ENCODE measurements around the gene GALNTL6. TPM values are rescaled to one million over a fixed set of nuclear protein-coding genes. Genes with fewer than 3 reads are reported as not detected.

The GALNTL6 gene
- total RNA-seq, 1 donor from 2014 or later = not detected

DNA sequence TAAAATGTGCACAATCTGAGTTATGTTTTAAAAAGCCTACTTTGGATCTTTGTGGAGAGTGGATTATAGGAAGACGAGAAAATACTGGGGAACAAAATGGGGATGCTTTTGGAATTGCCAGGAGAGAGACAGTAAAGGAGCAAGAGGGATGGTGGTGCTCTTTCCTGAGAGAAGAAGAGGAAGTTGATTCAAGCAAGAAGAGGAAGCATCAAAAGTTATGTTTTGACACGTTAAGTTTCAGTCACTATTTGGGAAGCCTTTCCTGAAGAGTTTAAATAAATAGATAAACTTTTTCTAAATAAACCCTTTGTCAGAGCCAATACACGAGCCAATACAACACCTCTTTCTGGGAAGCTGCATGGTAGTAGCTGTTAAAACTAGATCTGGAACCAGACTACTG, 394.1 kb downstream of the GALNTL6 start:
- DNase-seq (ENCODE audit: low read depth in 2 of 2) = no peak

DNA sequence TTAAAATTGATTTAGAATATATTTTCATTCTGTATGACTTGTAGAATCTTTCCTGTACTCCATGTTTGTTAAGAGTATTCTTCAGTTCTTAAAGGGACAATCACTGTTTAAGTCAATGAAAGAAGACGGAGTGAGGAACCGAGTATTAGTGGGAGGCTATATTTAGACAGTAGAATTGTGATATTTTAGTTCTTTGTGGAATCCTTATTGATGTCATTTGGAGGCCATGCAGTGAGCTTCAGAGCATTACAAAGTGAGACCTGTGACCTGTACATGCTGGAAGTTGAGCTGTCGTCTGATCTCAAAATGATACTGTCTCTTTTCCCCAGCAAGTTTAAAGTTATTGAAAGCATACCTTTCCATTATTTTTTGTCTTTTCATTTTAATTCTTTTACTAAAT, 394.7 kb downstream of the GALNTL6 start:
- no peak for DNase-seq (ENCODE audit: low read depth in 2 of 2)

DNA sequence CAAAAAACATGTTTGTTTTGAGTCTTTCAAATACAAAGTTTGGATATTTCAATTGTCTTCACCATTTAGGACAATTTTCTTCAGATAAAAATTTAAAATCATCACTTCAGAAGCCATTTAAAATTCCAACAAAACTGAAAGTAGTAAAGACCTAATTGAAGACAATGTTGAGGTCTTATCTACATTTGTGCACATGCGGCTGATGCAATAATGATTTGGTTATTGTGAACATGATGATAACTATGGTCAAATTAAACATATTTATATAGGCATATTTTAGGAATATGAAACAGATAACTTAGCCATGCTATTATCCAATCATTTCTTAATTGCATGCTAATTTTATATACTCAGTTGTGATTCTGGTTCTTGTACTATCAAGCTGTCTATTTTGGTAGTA, 407.5 kb downstream of the GALNTL6 start:
- no peak for DNase-seq (ENCODE audit: low read depth in 2 of 2)

DNA sequence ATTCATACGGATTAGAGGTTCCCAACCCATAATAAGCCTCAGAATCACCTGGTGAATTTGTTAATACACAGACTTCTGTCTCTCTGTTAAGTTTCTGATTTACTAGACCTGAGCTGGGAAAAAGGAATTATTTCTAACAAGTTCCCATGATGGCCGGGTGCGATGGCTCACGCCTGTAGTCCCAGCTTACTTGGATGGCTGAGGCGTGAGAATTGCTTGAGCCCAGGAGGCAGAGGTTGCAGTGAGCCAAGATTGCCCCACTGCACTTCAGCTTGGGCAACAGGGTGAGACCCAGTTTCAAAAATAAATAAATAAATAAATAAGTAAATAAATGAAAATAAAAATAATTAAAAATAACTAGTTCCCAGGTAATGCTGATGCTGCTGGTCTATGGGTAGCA, 412.3 kb downstream of the GALNTL6 start:
- DNase-seq (ENCODE audit: low read depth in 2 of 2) = no peak

DNA sequence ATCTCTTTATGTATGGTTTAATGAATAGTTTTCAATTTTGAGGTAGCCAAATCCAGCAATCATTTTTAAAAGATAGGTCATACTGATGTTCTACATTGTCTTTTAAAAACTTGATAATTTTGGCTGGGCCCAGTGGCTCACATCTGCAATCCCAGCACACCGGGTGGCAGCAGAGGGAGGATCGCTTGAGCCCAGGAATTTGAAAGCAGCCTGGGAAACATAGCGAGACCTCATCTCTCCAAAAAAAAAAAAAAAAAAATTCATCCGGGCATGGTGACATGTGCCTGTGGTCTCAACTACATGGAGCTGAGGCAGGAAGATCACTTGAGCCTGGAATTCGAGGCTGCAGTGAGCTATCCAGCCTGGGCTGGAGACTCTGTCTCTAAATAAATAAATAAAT, 419.8 kb downstream of the GALNTL6 start:
- DNase-seq (ENCODE audit: low read depth in 2 of 2) = no peak

DNA sequence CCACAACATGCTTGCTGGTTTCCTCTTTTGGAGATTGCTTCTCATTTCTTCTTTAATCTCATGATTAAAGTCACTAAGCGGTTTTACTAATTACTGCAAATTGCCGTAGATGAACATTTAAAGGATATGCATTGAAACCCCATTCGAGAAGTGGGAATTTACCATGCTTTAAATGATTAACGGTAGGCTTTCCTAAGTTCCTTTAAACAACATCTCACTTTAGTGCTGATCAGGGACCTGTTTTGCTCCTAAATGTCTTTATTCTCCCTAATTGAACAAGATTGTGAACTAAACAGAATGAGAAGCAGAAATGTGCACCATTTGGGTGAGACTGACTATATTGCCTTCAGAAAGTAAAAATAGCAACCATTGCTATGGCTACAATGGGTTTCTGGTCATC, 430.3 kb downstream of the GALNTL6 start:
- no peak for DNase-seq (ENCODE audit: low read depth in 2 of 2)

DNA sequence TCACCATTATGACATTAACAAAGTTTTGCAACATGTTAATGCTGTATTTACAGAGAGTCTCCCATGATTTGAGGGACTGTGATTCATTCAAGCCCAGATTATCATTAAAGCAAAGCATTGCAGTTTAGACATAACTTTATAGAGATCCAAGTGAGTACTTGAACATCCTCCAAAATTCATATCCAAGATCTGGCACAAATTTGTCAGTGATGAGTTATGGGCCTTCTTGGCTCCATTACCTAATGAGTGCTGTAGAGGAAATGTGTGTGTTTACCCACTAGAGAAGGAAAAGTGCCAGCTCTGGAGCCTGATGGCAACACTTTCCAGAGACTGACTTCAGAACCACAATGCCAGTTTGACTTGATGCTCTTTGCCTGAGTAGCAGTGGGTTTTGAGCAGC, 432.3 kb downstream of the GALNTL6 start:
- DNase-seq (ENCODE audit: low read depth in 2 of 2) = no peak

DNA sequence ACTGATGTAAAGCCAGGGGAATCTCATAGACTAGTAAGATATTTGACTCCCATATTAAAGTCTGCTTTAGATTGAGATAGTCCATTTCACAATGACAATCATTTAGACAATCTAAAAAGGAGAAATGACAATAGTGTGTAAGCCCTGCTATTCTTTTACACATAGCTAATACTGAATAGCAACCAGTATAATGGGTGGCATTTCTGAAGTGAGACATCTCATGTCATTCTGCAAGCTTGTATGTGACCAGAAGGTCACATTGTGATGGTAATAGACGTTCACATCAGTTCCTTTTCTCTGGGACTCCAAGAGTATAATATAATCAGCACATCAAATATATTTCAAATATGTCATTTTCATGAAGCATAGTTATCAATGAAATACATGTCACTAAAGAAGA, 440.2 kb downstream of the GALNTL6 start:
- DNase-seq (ENCODE audit: low read depth in 2 of 2) = no peak

DNA sequence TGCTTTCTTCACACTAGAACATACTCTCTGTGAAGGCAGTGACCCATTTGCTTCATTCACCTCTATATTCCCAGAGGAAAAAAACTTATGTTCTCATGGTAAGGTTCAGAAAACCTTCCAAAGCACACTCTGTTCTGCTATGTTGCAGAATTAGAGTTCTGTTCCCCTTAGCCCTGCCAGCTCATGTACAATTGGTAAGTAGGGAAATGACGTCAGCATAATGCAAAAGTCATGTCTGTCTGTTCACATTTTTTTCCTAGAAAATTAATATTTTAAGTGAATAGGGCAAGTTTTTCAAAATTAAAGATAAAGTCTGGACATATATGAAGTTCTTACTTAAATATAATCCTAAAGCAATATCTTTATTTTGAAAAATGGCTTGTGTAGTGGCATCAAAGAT, 443.6 kb downstream of the GALNTL6 start:
- DNase-seq (ENCODE audit: low read depth in 2 of 2) = no peak

DNA sequence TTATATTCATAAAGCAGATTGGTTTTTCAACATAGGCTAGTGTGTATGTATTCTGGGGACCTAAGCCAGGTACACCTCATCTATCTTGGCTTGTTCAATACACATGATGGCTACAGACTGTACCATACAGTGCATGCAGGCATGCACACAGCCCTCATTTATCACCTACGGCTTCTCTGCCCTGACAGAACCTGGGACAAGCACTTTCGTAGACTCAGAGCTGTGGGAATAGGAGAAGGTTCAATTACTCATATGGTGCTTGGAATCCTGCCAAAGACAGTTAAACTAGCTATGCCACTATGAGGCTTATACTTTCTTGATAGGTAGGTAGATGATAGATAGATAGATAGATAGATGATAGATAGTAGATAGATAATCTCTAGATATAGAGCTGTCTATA, 457.2 kb downstream of the GALNTL6 start:
- DNase-seq (ENCODE audit: low read depth in 2 of 2) = no peak

DNA sequence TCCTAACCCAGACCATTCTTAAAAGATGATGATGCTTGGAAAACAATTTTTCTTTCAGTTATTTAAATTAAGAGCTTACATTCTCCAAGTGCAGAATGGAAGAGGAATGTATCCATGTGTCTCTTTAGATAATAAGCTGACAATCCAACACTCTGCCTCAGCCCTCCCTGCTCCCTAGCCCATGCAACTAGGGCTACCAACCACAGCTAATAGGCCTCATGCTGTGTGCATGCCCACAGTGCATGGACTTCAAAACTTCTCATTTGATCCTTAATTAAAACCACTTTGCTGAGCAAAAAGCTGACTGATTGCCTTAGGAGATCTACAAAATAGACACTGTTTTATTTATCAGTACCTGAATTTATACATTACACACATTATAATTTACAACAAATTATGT, 473.9 kb downstream of the GALNTL6 start:
- no peak for DNase-seq (ENCODE audit: low read depth in 2 of 2)

DNA sequence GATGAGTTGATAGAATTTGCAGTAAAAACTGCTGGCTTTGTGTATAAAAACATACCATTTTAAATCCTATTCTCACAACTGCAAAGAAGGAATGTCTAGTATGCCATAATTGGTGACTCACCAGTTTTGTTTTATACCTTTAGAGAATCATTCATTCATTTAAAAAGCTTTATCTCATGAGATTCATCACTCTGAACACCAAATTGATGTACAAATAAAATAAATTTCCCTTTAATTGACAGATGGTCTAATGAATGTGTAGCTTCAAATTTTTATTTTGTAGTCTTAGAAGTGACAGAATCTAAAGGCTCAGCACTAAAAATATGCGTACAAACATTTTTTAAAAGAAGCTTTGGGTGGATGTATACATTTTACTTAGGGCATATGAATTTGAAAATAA, 492.5 kb downstream of the GALNTL6 start:
- DNase-seq (ENCODE audit: low read depth in 2 of 2) = no peak

DNA sequence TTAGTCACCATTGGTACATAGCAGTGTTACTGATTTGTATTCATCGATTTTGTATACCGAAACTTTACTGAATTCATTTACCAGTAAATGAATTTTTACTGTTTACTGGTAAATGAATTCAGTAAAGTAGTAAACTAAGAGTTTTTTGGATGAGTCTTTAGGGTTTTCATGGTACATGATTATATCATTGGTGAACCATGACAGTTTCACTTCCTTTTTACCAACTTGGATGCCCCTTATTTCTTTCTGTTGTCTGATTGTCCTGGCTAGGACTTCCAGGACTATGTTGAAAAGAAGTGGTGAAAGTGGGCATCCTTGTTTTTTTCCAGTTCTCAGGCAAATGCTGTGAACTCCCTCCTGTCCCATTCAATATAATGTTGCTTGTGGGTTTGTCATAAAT, 494.9 kb downstream of the GALNTL6 start:
- no peak for DNase-seq (ENCODE audit: low read depth in 2 of 2)

DNA sequence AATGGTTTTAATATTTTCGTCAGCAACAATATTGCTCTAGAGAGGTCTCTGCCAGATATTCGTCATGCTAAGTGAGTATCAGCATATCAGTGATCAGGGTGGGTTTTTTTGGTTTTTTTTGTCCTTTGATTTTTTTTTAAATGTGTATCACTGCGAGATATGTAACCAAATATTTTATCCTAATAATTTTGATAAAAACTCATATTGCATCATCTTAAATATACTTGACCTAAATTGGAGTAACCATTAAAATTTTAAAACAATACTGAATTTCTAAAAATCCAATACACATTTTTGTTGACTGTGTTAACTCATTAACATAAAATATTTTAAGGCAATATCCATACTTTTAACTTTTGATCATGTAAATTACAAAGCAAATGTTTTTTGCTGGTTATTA, 498.5 kb downstream of the GALNTL6 start:
- no peak for DNase-seq (ENCODE audit: low read depth in 2 of 2)

DNA sequence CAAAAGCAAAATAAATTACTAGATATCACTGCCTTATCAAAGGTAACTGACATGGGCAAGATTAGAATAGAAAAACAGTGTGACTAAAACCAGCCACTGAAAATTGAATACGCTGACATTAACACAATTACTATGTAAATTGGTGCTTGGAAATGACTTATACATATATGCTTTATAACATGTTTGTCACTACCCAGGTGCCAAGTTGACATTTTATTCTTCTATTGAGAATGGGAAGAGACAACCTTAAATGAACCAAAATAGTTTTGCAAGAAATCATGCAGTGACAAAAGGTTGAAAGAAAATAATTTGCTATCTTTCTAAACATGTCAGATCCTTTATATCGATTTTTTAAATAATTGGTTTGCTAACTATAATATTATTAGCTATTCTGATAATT, 510.1 kb downstream of the GALNTL6 start:
- no peak for DNase-seq (ENCODE audit: low read depth in 2 of 2)

DNA sequence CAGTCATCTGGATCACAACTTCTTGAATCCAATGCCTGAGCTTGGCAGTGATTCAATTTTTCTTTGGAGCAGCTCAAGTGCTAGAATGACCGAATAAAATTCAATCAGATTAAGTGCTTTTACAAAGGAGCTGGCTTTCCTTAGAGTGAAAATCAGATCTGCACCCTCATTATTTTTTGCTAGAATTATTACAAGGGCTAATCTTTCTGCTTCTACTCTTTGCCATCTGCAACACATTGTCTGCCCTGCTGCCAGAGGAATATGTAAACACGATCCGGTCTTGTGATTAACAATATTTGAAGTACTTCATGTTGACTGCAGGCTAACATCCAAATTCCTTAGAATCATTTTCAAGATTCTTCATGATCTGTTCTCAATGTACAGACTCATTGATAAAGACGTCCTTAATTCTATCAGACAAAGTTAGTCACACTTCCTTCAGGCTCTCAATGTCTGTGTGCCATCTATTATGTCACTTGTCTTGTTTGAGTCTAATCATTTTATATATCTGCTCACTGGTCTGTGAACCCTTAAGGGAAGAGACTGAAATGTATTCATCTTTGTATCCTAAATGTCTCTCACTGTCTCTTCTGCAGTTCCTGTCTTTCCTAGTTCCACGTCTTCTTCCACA, 531.2 kb downstream of the GALNTL6 start:
- DNase-seq (ENCODE audit: low read depth in 2 of 2) = no peak

DNA sequence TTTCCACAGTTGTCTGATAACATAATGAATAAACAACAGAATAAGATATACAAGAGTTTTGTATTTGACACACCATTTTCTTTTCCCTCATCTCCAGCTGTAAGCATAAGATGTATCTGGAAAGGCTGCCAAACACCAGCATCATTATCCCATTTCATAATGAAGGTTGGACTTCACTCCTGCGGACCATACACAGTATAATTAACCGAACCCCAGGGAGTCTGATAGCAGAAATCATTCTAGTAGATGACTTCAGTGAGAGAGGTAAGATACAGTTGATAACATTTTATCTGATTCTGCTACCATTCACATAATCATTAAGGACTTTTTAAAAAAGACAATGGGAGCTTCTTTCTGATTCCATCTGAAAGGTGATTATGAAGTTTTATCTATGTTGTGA, 535.2 kb downstream of the GALNTL6 start:
- no peak for DNase-seq (ENCODE audit: low read depth in 2 of 2)

DNA sequence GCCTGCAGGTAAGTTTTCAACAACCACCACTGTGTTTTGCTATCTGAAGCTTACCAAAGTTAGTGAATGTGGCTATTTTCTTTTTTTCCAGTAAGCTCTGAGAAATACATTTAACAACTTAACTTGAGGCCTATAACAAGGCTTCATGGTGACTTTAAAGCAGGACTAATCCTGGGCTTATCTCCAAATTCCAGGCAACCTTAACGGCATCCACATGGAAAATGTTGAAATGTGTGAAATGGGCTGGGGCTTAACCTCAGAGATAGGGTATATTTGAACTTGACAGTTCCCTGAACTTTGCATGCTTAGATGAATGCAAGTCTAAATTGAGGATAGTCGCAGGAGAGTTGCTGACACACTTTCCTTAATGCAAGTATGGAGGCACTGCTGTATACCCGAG, 539.2 kb downstream of the GALNTL6 start:
- DNase-seq (ENCODE audit: low read depth in 2 of 2) = no peak

DNA sequence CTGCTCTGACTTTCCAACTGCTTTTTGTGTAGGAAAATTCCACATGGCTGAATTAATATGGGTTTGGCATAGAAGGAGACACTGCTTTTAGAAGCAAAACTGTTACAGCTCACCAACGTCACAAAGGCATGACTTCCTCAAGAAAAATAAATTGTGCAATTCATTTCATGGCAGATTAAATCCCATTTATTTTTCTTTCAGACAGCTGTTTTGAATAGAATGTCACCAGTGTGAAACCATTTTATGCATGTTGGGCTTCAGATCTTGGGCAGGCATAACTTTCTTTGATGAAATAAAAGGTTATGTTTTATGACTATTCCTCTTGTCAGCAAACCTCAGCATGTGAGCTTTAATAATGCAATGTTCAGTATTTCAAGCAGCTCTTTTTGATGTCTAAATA, 542.8 kb downstream of the GALNTL6 start:
- no peak for DNase-seq (ENCODE audit: low read depth in 2 of 2)

DNA sequence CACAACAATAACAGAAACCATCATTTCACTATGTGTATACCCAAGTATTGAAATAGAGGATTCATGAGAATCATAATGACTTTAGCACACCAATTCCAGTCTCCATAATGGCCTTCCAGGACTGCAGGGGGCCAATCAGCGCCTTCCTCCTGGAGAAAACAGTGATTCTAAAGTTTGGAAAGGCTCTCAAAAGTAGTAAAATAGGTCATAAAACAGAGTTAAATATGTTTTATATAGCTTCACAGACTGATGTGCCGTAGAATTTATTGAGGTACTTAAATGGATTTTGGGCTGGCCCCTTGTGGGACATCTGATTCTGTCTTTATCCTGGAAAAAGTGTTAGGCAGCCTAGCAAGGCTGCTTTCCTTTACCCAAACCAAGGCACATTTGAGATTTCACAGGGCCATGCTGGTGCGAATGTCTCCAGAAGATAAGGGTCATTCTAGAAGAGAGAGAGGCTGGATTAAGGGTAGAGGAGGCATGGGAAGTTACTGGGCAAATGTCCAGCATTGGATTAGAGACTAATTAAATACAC, 543.9 kb downstream of the GALNTL6 start:
- DNase-seq (ENCODE audit: low read depth in 2 of 2) = no peak

DNA sequence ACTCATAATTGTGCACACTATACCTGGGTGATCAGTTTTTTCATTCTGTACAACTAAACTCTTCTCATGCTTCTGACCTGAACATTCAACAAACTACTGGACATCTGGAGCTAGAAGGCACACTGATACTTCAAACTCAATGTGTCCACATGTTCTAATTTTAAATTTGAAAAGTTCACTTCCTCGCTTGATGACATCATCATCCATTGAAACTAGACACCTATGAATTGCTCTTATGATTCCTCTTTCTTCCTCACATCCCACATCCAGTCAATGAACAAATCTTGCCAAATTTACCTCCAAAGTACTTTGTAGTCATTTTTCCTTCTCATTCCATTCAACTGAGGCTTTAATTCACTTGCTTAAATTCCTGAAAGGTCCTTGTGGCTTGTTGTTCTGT, 549.4 kb downstream of the GALNTL6 start:
- DNase-seq (ENCODE audit: low read depth in 2 of 2) = no peak

DNA sequence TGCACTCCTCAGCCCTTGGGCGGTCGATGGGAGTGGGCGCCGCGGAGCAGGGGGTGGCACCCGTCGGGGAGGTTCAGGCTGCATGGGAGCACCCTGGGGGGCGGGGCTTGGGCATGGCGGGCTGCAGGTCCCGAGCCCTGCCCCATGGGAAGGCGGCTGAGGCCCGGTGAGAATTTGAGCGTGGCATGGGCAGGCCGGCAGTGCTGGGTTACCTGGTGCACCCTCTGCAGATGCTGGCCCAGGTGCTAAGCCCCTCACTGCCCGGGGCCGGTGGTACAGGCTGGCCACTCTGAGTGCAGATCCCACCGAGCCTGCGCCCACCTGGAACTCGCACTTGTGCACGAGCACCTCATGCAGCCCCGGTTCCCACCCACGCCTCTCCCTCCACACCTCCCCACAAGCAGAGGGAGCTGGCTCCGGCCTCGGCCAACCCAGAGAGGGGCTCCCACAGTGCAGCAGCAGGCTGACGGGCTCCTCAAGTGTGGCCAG, 556.3 kb downstream of the GALNTL6 start:
- no peak for DNase-seq (ENCODE audit: low read depth in 2 of 2)

DNA sequence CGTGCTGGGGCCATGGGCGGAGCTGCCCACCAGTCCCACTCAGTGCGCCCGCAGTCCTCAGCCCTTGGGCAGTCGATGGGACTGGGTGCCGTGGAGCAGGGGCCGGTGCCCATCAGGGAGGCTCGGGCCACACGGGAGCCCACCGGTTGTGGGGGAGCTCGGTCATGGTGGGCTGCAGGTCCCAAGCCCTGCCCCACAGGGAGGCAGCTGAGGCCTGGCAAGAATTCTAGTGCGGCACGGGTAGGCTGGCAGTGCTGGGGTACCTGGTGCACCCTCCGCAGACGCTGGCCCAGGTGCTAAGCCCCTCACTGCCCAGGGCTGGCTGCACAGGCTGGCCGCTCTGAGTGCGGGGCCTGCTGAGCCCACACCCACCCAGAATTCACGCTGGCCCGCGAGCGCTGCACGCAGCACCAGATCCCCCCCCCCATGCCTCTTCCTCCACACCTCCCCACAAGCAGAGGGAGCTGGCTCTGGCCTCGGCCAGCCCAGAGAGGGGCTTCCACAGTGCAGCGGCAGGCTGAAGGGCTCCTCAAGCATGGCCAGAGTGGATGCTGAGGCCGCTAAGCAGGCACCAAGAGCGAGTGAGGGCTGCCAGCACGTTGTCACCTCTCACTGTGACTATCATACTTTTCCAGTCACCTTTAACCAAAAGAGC, 564.4 kb downstream of the GALNTL6 start:
- DNase-seq (ENCODE audit: low read depth in 2 of 2) = no peak
